ENCODE measurements around the gene TRIP4.
"Not testable (repeated sequence)": the region's sequence is repeated elsewhere in the genome, so short reads cannot be mapped to it uniquely, and the experiment has no call there.

Gene TRIP4

DNA sequence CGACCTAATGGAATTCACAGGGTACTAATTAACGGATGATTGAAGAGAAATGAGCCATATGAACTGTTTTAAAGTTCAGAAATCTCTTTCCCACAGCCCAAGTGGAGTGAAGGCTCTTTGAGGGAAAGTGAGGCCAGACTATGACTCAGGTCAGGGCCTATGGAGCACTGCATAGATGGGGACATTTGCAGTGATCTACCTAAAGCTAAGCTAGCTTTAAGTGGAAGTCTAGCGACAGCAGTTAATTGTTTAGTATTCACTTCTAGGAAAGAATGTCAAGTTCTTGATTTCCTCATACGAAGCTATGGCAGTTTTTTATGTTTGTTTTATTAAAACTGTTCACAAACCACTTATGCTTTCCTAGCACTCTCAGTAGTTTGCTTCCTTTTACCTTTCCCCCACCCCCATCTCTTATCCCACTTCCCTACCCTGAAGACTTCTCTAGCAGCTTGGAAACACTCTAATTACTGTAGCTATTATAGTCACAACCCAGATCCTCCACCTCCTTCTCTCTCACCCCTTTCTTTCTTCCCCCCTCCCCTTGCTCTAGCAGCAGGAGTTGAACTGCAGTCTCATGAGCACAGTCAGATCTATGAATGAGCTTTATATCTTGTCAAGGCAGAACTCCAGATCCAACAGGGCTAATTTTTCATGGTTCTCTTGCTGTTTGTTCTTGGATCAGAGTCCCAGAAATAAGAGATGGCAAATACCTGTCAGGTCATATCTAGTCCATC, 78.9 kb downstream of the TRIP4 start:
- no peak for FAIRE-seq
- no peak for TF ChIP-seq POLR2A (IDR thresholded peaks at IDR 0.05; ENCODE audit: low read depth, low read length)
- DNase-seq (ENCODE audit: insufficient read length, low spot score), result no peak

GRCh38 chr15:64472161-64472560, 84.5 kb downstream of the TRIP4 start:
- no peak for FAIRE-seq
- DNase-seq (ENCODE audit: insufficient read length, low spot score), result no peak
- TF ChIP-seq POLR2A (IDR thresholded peaks at IDR 0.05; ENCODE audit: low read depth, low read length), result no peak

DNA sequence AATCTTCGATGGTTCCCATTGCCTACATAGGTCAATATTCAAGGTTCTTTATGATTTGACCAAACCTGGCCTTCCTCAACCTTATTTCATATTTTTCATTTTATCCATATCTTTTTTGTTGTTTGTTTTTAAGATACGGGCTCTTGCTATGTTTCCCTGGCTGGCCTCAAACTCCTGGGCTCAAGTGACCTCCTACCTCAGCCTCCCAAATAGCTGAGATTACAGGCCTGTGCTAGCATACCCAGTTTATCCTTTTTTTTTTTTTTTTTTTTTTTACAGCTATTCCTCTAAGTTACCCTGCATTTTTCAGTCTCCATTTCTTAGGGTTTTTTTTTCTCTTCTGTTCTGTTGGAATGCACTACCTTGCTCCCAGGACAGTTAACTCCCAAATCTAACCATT, 87.2 kb downstream of the TRIP4 start:
- TF ChIP-seq POLR2A (IDR thresholded peaks at IDR 0.05; ENCODE audit: low read depth, low read length), result no peak
- DNase-seq (ENCODE audit: insufficient read length, low spot score), result no peak
- FAIRE-seq, result no peak

- TF ChIP-seq POLR2A (IDR thresholded peaks at IDR 0.05; ENCODE audit: low read depth, low read length), result no peak
- DNase-seq (ENCODE audit: insufficient read length, low spot score), result no peak
- no peak for FAIRE-seq
Measured at GRCh38 chr15:64476550-64476949, 88.9 kb downstream of the TRIP4 start.

GRCh38 chr15:64478863-64479262, 91.2 kb downstream of the TRIP4 start:
- FAIRE-seq, result no peak
- no peak for DNase-seq (ENCODE audit: insufficient read length, low spot score)

GRCh38 chr15:64480891-64481290, 93.3 kb downstream of the TRIP4 start:
- DNase-seq (ENCODE audit: insufficient read length, low spot score), result no peak
- FAIRE-seq, result no peak
- TF ChIP-seq POLR2A (IDR thresholded peaks at IDR 0.05; ENCODE audit: low read depth, low read length), result no peak

More at GRCh38 chr15:64478863-64479262, 91.2 kb downstream of the TRIP4 start:
- no peak for TF ChIP-seq POLR2A (IDR thresholded peaks at IDR 0.05; ENCODE audit: low read depth, low read length)

- no peak for FAIRE-seq
- no peak for TF ChIP-seq POLR2A (IDR thresholded peaks at IDR 0.05; ENCODE audit: low read depth, low read length)
- no peak for DNase-seq (ENCODE audit: insufficient read length, low spot score)
Measured at GRCh38 chr15:64483749-64484148, 96.1 kb downstream of the TRIP4 start.

GRCh38 chr15:64485796-64486195, 98.2 kb downstream of the TRIP4 start:
- no peak for TF ChIP-seq POLR2A (IDR thresholded peaks at IDR 0.05; ENCODE audit: low read depth, low read length)
- DNase-seq (ENCODE audit: insufficient read length, low spot score), result no peak
- FAIRE-seq, result no peak

DNA sequence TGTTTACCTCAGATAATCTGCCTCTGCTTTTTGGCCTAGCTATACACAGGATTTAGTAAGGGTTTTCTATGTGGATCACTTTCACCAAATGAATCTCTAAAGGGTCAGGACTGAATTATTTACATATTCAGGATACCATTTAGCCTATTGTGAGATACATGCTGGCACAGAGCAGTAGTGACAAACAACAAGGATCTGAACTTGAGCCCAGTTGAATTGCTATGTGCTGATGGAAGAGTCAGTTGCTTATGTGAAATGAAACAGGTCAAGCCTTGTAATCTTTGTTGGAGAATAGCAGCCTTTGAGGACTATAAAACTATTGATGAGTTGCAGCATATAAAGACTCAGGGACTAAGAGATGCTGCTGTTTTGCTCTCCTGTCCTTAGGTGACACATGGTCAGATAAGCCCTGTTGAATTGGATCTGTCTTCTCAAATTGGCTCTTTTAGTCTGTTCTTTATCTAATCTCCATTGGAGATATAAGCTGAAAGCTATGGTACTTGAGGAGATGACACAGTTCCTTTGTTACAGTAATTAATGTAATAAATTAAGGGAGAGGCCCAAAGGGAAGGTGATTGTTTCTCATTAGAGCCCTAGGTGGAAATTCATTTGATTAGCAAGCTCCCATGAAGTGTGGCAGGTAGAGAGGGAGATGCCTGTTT, 103.1 kb downstream of the TRIP4 start:
- FAIRE-seq, result no peak

DNA sequence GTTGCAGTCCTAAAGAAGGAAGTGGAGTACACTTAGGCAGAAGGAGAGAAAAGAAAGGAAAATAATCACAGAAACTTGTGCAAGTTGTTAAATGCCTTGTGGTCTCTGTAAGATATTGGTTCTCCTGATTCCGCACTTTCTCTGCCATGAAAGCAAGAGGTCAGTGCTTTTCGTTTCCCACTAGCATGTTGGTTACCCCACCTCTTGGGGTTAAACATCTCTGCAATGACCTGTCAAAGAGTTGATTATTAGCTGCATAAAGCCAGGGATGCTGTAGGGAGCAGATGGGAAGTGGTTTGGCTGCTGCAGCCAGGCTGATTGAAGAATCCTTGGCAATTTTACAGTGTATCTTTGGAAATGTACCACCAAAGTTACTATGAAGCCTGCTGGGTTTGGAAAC, 106.0 kb downstream of the TRIP4 start:
- DNase-seq (ENCODE audit: insufficient read length, low spot score), result no peak
- TF ChIP-seq POLR2A (IDR thresholded peaks at IDR 0.05; ENCODE audit: low read depth, low read length), result no peak
- FAIRE-seq, result no peak

More for the DNA sequence above, 103.1 kb downstream of the TRIP4 start:
- DNase-seq (ENCODE audit: insufficient read length, low spot score), result no peak
- no peak for TF ChIP-seq POLR2A (IDR thresholded peaks at IDR 0.05; ENCODE audit: low read depth, low read length)

- FAIRE-seq; DNase-seq (ENCODE audit: insufficient read length, low spot score): not testable (repeated sequence)
Measured at GRCh38 chr15:64495968-64496367, 108.3 kb downstream of the TRIP4 start.

GRCh38 chr15:64500695-64501395, 113.2 kb downstream of the TRIP4 start:
- no peak for FAIRE-seq
- no peak for DNase-seq (ENCODE audit: insufficient read length, low spot score)
- no peak for TF ChIP-seq POLR2A (IDR thresholded peaks at IDR 0.05; ENCODE audit: low read depth, low read length)

- FAIRE-seq, result no peak
- DNase-seq (ENCODE audit: insufficient read length, low spot score), result no peak
- TF ChIP-seq POLR2A (IDR thresholded peaks at IDR 0.05; ENCODE audit: low read depth, low read length), result no peak
Measured at GRCh38 chr15:64501396-64501715, 113.7 kb downstream of the TRIP4 start.

- no peak for FAIRE-seq
- no peak for TF ChIP-seq POLR2A (IDR thresholded peaks at IDR 0.05; ENCODE audit: low read depth, low read length)
- DNase-seq (ENCODE audit: insufficient read length, low spot score), result no peak
Measured at GRCh38 chr15:64502151-64502550, 114.5 kb downstream of the TRIP4 start.

DNA sequence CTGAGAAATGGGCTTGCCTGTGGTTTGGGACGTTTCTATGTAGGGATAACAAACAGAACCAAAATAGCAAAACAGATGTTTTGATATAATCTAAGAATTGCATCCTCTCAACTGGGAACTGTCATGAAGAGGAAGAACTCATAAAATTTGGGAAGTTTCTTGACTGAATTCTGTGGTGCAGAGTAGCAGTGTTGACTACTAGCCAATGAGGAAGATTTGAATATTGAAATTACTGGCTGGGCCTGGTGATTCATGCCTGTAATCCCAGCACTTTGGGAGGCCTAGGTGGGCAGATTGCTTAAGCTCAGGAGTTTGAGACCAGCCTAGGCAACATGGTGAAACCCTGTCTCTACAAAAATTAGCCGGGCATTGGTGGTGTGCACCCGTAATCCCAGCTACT, 114.9 kb downstream of the TRIP4 start:
- FAIRE-seq, result no peak
- TF ChIP-seq POLR2A (IDR thresholded peaks at IDR 0.05; ENCODE audit: low read depth, low read length), result no peak
- no peak for DNase-seq (ENCODE audit: insufficient read length, low spot score)

Measured in H54 (cell line).